HG02981 (cell line): Measurements from ENCODE around the gene MAP2K1.
A peak's percentile ranks its signal among the peaks of the same experiment; 100 is the strongest.
"Not testable (repeated sequence)": the region's sequence is repeated elsewhere in the genome, so short reads cannot be mapped to it uniquely, and the experiment has no call there.

Experiments used
- ATAC-seq: cut with Tn5 transposase; IDR thresholded peaks from one replicate; pipeline ENCODE4 v1.9.1; 2021; ENCODE audit warnings: mild to moderate bottlenecking, moderate library complexity; ENCODE audit not compliant: unreplicated experiment

Gene MAP2K1

DNA sequence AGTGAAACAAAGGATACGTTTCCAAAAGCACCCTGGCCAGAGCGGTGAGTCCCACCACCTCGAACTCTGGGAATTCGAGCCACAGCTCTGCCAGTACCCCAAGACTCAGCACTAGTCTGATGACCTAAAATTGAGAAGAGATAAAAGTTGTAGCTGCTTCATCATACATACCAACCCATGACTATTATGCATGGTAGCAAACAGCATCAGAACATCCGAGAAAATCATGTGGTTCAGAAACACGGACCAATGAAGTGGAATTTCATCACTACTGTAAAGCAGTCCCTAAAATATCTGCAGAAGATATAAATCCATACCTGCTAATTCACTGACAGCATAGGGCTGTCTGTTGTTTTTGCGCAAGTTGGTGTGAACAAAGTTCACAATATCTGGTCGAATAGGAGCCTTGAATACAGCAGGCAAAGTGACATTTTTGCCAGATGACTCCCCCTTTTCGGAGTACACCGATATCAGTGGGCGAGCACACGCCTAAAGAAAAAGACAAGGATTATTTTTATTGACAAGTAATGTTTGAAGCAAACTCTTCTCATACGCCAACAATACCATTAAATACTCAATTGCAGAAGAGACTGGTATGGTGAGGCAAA, 116.4 kb downstream of the MAP2K1 start:
- not testable (repeated sequence) for ATAC-seq

GRCh38 chr15:66503780-66504562, 117.3 kb downstream of the MAP2K1 start:
- no peak for ATAC-seq

- ATAC-seq = peak; percentile 80
These were observed 118.1 kb downstream of the MAP2K1 start, which contains the start of the genes RPL4 and ZWILCH for GRCh38 chr15:66504563-66505429. RPL4 (minus strand) TSS chr15:66504855; CDS start chr15:66504790, 65 bp downstream. ZWILCH (plus strand) TSS chr15:66505326; CDS start chr15:66505339, 13 bp downstream.

- ATAC-seq = peak; percentile 9
These were observed 118.7 kb downstream of the MAP2K1 start for GRCh38 chr15:66505430-66505811.

GRCh38 chr15:66505818-66506217, 119.1 kb downstream of the MAP2K1 start:
- ATAC-seq = no peak

- ATAC-seq = no peak
These were observed 121.7 kb downstream of the MAP2K1 start for GRCh38 chr15:66508293-66508883.

DNA sequence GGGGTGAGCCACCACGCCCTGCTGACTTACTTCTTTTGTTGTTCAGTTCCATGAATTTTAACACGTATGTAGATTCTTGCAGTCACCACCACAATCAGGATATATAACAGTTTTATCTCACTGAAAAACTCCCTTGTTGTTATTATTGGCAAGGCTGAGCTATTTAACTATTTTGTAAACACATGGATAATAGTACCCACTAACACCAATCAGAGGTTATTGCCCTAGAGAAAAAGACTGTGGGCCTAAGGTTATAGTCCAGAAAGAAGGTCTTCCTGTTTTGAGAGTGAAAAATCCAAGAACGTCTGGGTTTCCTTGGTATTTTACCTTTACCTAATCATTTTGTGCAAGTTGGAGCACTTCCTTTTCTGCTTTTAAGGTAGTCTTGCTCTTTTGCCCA, 127.9 kb downstream of the MAP2K1 start:
- no peak for ATAC-seq

GRCh38 chr15:66515901-66516322, 129.2 kb downstream of the MAP2K1 start:
- no peak for ATAC-seq

DNA sequence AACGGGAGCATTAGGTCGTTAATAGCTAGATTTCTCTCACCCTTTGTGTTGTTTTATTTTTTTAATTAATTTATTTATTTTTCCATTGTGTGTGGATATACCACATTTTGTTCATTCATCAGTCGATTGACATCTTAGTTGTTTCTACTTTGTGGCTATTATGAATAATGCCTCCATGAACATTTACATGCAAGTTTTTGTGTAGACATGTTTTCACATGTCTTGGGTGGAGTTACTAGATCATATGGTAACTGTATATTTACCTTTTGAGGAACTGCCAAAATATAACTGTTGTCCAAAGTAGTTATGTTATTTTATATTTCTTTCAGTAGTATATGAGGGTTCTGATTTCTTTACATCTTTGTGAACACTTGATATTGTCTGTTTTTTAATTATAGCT, 137.2 kb downstream of the MAP2K1 start:
- no peak for ATAC-seq

DNA sequence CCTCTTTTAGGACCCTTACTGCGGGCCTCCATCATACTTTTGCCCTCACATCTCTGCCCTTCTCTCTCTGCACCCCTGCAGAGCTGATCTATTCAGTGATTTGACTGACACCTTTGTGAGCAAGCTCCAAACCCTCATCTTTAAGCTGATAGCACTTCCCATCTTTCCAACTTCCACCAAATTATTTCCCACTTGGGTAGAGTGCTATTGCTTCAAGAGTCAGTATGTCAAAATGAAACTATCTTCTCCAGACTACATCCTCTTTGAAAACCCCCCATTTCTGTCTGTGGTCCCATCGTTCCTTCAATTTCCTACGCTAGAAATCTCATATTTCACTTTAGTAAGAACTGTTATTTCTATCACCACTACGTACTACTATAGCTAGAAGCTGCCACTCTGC, 138.1 kb downstream of the MAP2K1 start:
- ATAC-seq = no peak

DNA sequence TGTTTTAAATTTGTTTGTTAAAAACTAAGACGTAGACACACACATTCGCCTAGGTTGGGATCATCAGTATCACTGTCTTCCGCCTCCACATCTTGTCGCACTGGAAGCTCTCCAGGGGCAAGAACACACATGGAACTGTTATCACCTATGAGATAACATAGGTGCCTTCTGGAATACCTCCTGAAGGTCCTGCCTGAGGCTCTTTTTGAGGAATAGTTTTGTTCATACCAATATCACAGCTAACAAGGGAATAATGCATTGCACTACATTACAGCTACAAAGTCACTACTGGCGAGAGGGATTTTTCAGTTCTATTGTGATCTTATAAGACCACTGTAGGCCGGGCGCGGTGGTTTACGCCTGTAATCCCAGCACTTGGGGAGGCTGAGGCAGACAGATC, 148.3 kb downstream of the MAP2K1 start:
- no peak for ATAC-seq
